Natural killer cell (primary cell): ENCODE data around the gene RGP1. TPM values are rescaled to one million over a fixed set of nuclear protein-coding genes. Genes with fewer than 3 reads are reported as not detected.

Source experiments
- ATAC-seq, 3 donors: fragments of 150-1000 bp in 2 of 3; fragments of 200-7000 bp in 1 of 3; cut with Tn5 transposase; 1 replicate in 1 of 3; 2 replicates in 2 of 3; pipeline ENCODE4 v1.10.0; 2021; ENCODE audit warnings: mild to moderate bottlenecking in 2 of 3, moderate library complexity in 2 of 3
- DNase-seq, 2 donors: peaks; one replicate each; pipeline versions ENCODE4 v3.0.0 to v3.0.0-alpha.2; 2013 to 2021; ENCODE audit warnings: mixed read lengths in 1 of 2
- H3K27ac ChIP-seq: one replicate; pipeline ENCODE4 v1.5.1; 2013; ENCODE audit warnings: mild to moderate bottlenecking, low read length
- H3K27me3 ChIP-seq: one replicate; pipeline ENCODE4 v1.6.1; 2013; ENCODE audit warnings: low read length; ENCODE audit not compliant: control insufficient read depth, insufficient read depth
- H3K36me3 ChIP-seq: one replicate; pipeline ENCODE4 v1.6.1; 2013; ENCODE audit warnings: low read length; ENCODE audit not compliant: control insufficient read depth, insufficient read depth
- H3K4me1 ChIP-seq: one replicate; pipeline ENCODE4 v1.6.1; 2013; ENCODE audit warnings: low read length; ENCODE audit not compliant: control insufficient read depth, insufficient read depth
- H3K4me3 ChIP-seq: one replicate; pipeline ENCODE4 v1.5.1; 2013; ENCODE audit warnings: low read length
- H3K9me3 ChIP-seq: one replicate; pipeline ENCODE4 v1.6.1; 2013; ENCODE audit warnings: low read length; ENCODE audit not compliant: control insufficient read depth, insufficient read depth
- H3K27ac Mint-ChIP-seq, 2 donors: one replicate each; pipeline ENCODE4 v1.8.0; 2022; ENCODE audit warnings: mild to moderate bottlenecking in 2 of 2, mixed read lengths in 2 of 2, moderate library complexity in 1 of 2
- H3K27me3 Mint-ChIP-seq, 2 donors: one replicate each; pipeline ENCODE4 v1.8.0; 2022; ENCODE audit warnings: low read depth in 2 of 2, mixed read lengths in 2 of 2
- H3K36me3 Mint-ChIP-seq: one replicate; pipeline ENCODE4 v1.8.0; 2022; ENCODE audit warnings: mixed read lengths
- H3K4me1 Mint-ChIP-seq, 2 donors: one replicate each; pipeline ENCODE4 v1.8.0; 2022; ENCODE audit warnings: mixed read lengths in 2 of 2
- H3K4me3 Mint-ChIP-seq: one replicate; pipeline ENCODE4 v1.8.0; 2022; ENCODE audit warnings: mild to moderate bottlenecking, moderate library complexity, mixed read lengths
- H3K9me3 Mint-ChIP-seq, 2 donors: one replicate each; pipeline ENCODE4 v1.8.0; 2022; ENCODE audit warnings: mixed read lengths in 2 of 2
- WGBS: methylation state at CpG from one replicate; pipeline ENCODE4 v1.1.7; 2013; ENCODE audit warnings: missing lambda C conversion rate; ENCODE audit not compliant: insufficient coverage; 5-methylcytosine and 5-hydroxymethylcytosine counted together
- intact Hi-C: fragments of 100-400 bp; cut with micrococcal nuclease; formaldehyde crosslinking; loops from one replicate; pipeline ENCODE4 v1.14.2; 2022
- total RNA-seq, 4 donors: library from RNA; stranded (reverse); fragments of 120-200 nt in 1 of 4; gene quantifications; one replicate each; pipeline versions ENCODE4 v1.2.3 to v1.2.4, GENCODE V29; 2013 to 2022
- TF ChIP-seq, protein P1 (sequence below): fragments of 200-600 bp; IDR thresholded peaks from one replicate; pipeline ENCODE4 v1.8.0; 2022; ENCODE audit warnings: antibody characterized with exemption

Gene RGP1
- total RNA-seq, 3 donors from 2014 or later (not counting 1 experiment from before 2014, with no cell fraction given) = 22.3 to 26.4 (median 23.3) TPM

DNA sequence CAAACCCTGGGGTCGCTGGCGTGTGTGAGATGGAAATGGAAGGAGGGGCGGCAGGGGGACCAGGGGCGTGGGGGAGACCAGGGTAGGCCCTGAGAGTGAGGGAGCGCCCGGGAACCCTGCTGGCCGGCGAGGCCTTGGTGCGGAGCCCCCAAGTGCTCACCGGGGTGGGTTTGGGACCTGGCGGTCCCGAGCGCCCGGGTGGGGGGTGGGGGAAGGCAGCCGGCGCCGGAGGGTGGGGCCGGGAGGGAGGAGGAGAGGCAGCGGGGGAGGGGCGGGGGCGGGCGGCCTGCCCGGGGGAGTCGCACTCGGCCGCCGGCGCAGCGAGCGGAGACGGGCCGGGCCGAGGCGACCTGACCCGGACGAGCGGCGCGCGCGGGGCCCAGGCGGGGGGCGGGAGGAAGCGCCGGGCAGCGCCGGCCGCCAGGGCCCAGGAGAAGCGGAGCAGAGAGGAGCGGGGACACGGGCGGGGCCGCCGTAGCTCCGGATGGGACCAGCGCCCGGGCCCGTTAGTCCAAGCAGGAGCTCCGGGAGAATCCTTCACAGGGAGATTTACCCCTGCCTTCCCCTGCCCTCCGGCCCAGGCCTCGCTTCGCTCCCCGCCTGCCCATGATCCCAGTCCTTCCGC lies 42.3 kb downstream of the RGP1 start, which contains the start of gene NPR2:
TSS of gene NPR2 (plus strand) at position 295 of the 625 bp plus-strand sequence. CDS start 818 bp downstream, outside the sequence.
- peak within 1 kb of the TSS; percentile 53 for H3K4me3 Mint-ChIP-seq
- Histone ChIP-seq H3K4me1 (no peaks in the 10 kb centered on the region), H3K27ac (no peak within 1 kb of the TSS), H3K9me3 (no peaks in the 10 kb centered on the region), H3K27me3 (no peaks in the 10 kb centered on the region), H3K4me3 (no peak within 1 kb of the TSS), H3K36me3 (no peaks in the 10 kb centered on the region)
- ATAC-seq = no peak
- peaks cover 0 to 18% of the 10 kb centered on the region in 2 donors for H3K4me1 Mint-ChIP-seq
- 47% methylated on average over 55 of the region's 64 CpGs for WGBS
- peaks cover 0 to 9% of the 10 kb centered on the region in 2 donors for H3K27me3 Mint-ChIP-seq
- TF ChIP-seq, protein P1, sequence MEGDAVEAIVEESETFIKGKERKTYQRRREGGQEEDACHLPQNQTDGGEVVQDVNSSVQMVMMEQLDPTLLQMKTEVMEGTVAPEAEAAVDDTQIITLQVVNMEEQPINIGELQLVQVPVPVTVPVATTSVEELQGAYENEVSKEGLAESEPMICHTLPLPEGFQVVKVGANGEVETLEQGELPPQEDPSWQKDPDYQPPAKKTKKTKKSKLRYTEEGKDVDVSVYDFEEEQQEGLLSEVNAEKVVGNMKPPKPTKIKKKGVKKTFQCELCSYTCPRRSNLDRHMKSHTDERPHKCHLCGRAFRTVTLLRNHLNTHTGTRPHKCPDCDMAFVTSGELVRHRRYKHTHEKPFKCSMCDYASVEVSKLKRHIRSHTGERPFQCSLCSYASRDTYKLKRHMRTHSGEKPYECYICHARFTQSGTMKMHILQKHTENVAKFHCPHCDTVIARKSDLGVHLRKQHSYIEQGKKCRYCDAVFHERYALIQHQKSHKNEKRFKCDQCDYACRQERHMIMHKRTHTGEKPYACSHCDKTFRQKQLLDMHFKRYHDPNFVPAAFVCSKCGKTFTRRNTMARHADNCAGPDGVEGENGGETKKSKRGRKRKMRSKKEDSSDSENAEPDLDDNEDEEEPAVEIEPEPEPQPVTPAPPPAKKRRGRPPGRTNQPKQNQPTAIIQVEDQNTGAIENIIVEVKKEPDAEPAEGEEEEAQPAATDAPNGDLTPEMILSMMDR = no peak
- H3K36me3 Mint-ChIP-seq = no peaks in the 10 kb centered on the region
- intact Hi-C loops = no loop called here
- DNase-seq = no peak
- H3K9me3 Mint-ChIP-seq = no peaks in the 10 kb centered on the region
- H3K27ac Mint-ChIP-seq = peak within 1 kb of the TSS in 1 of 2 donors; percentile 33

DNA sequence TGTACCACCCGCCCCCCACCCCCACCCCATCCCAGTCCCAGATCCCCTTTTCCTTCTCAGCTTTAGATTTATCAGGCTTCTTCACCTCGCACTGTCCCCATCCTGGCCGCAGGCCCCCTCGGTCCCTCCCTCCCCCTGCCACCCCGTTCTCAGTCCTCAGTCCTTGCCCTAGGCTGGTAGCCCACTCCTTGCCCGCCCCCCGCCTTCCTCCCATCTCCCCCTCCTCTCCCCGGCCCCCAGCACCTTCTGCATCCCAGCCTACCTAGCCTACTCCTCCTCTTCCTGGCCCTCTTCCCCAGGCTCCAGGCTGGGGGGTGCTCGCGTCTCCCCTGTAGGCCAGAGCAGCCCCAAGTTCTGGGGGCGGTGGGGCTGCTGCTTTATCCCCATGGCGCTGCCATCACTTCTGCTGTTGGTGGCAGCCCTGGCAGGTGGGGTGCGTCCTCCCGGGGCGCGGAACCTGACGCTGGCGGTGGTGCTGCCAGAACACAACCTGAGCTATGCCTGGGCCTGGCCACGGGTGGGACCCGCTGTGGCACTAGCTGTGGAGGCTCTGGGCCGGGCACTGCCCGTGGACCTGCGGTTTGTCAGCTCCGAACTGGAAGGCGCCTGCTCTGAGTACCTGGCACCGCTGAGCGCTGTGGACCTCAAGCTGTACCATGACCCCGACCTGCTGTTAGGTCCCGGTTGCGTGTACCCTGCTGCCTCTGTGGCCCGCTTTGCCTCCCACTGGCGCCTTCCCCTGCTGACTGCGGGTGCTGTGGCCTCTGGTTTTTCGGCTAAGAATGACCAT lies 43.1 kb downstream of the RGP1 start:
- Mint-ChIP-seq H3K9me3 (no peaks in the 10 kb centered on the region), H3K27ac (no peak overlapping the region), H3K4me3 (no peak overlapping the region), H3K4me1 (peaks cover 0 to 21% of the 10 kb centered on the region in 2 donors), H3K36me3 (no peaks in the 10 kb centered on the region), H3K27me3 (peaks cover 0 to 9% of the 10 kb centered on the region in 2 donors)
- ATAC-seq (no peak), DNase-seq (no peak)
- no peaks in the 10 kb centered on the region for H3K4me1 ChIP-seq
- intact Hi-C loops = no loop called here
- H3K4me3 ChIP-seq = no peak overlapping the region
- 96% methylated on average over 32 of the region's 34 CpGs for WGBS
- no peaks in the 10 kb centered on the region for H3K36me3 ChIP-seq
- no peaks in the 10 kb centered on the region for H3K27me3 ChIP-seq
- TF ChIP-seq, protein P1 = no peak
- no peak overlapping the region for H3K27ac ChIP-seq
- no peaks in the 10 kb centered on the region for H3K9me3 ChIP-seq

DNA sequence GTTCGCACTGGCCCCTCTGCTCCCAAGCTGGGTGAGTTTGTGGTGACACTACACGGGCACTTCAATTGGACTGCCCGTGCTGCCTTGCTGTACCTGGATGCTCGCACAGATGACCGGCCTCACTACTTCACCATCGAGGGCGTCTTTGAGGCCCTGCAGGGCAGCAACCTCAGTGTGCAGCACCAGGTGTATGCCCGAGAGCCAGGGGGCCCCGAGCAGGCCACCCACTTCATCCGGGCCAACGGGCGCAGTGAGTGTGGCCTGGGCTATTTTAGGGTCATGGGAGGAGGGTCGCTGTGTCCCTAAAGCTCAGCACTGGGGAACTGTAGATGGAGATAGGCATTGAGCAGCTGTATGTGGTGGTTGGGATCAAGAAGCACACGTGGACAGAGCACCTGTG lies 43.7 kb downstream of the RGP1 start:
- intact Hi-C loops = no loop called here
- Histone ChIP-seq H3K4me3 (no peak overlapping the region), H3K9me3 (no peaks in the 10 kb centered on the region), H3K27ac (no peak overlapping the region), H3K27me3 (no peaks in the 10 kb centered on the region), H3K4me1 (no peaks in the 10 kb centered on the region), H3K36me3 (no peaks in the 10 kb centered on the region)
- DNase-seq (no peak), ATAC-seq (no peak)
- H3K27me3 Mint-ChIP-seq = peaks cover 0 to 9% of the 10 kb centered on the region in 2 donors
- 97% methylated on average over 14 of the region's 14 CpGs for WGBS
- H3K36me3 Mint-ChIP-seq = no peaks in the 10 kb centered on the region
- peaks cover 0 to 21% of the 10 kb centered on the region in 2 donors for H3K4me1 Mint-ChIP-seq
- H3K9me3 Mint-ChIP-seq = no peaks in the 10 kb centered on the region
- TF ChIP-seq, protein P1 = no peak
- H3K27ac Mint-ChIP-seq = no peak overlapping the region
- H3K4me3 Mint-ChIP-seq = no peak overlapping the region
